ENCODE data around the gene RAB11A.

The RAB11A gene

GRCh38 chr15:65847989-65848388 is 21.3 kb upstream of the RAB11A start:
- TF ChIP-seq EZH2phosphoT487 (IDR thresholded peaks at IDR 0.05; ENCODE audit: low read depth) (no peak), CTCF (IDR thresholded peaks at IDR 0.05; ENCODE audit: low read depth, low read length) (no peak)
- Histone ChIP-seq H3K9ac (ENCODE audit: low read length) (no peak overlapping the region), H3K27me3 (ENCODE audit: low read depth, low read length) (peaks cover 17% of the 10 kb centered on the region), H3K79me2 (ENCODE audit: low read length) (no peaks in the 10 kb centered on the region), H3K4me2 (ENCODE audit: low read length) (no peak overlapping the region), H3K9me3 (ENCODE audit: insufficient read depth, low read length) (no peaks in the 10 kb centered on the region), H3K36me3 (replicated peaks; ENCODE audit: low read depth, low read length) (no peaks in the 10 kb centered on the region), H3K4me1 (ENCODE audit: low read length) (no peaks in the 10 kb centered on the region), H3K27ac (ENCODE audit: low read length) (no peak overlapping the region), H4K20me1 (ENCODE audit: insufficient read depth, low read length) (no peaks in the 10 kb centered on the region), H3K4me3 (ENCODE audit: low read length) (no peak overlapping the region), H2AFZ (ENCODE audit: low read depth, low read length) (no peak overlapping the region)

- Histone ChIP-seq H3K4me1 (ENCODE audit: low read length) (no peaks in the 10 kb centered on the region), H3K4me2 (ENCODE audit: low read length) (no peak overlapping the region), H3K9me3 (ENCODE audit: insufficient read depth, low read length) (no peaks in the 10 kb centered on the region), H3K4me3 (ENCODE audit: low read length) (no peak overlapping the region), H4K20me1 (ENCODE audit: insufficient read depth, low read length) (no peaks in the 10 kb centered on the region), H3K79me2 (ENCODE audit: low read length) (no peaks in the 10 kb centered on the region), H3K9ac (ENCODE audit: low read length) (no peak overlapping the region), H3K27ac (ENCODE audit: low read length) (no peak overlapping the region), H3K36me3 (replicated peaks; ENCODE audit: low read depth, low read length) (no peaks in the 10 kb centered on the region), H3K27me3 (ENCODE audit: low read depth, low read length) (peaks cover 13% of the 10 kb centered on the region; the same call in 1 of the 2 replicates), H2AFZ (ENCODE audit: low read depth, low read length) (no peak overlapping the region)
- no peak for TF ChIP-seq EZH2phosphoT487 (IDR thresholded peaks at IDR 0.05; ENCODE audit: low read depth)
Measured at GRCh38 chr15:65851981-65852380, 17.3 kb upstream of the RAB11A start.

GRCh38 chr15:65856821-65857455 is 12.4 kb upstream of the RAB11A start:
- Histone ChIP-seq H2AFZ (ENCODE audit: low read depth, low read length) (0 out of 2 replicates have a peak overlapping the region, but pooled peaks have one; percentile 4), H3K4me3 (ENCODE audit: low read length) (no peak overlapping the region), H3K4me2 (ENCODE audit: low read length) (no peak overlapping the region), H3K4me1 (ENCODE audit: low read length) (no peaks in the 10 kb centered on the region), H3K9me3 (ENCODE audit: insufficient read depth, low read length) (no peaks in the 10 kb centered on the region), H3K27me3 (ENCODE audit: low read depth, low read length) (peaks cover 13% of the 10 kb centered on the region; the same call in 1 of the 2 replicates), H4K20me1 (ENCODE audit: insufficient read depth, low read length) (no peaks in the 10 kb centered on the region), H3K9ac (ENCODE audit: low read length) (no peak overlapping the region), H3K36me3 (replicated peaks; ENCODE audit: low read depth, low read length) (no peaks in the 10 kb centered on the region), H3K79me2 (ENCODE audit: low read length) (no peaks in the 10 kb centered on the region), H3K27ac (ENCODE audit: low read length) (no peak overlapping the region)
- TF ChIP-seq CTCF (IDR thresholded peaks at IDR 0.05; ENCODE audit: low read depth, low read length) = peak; percentile 92
- TF ChIP-seq EZH2phosphoT487 (IDR thresholded peaks at IDR 0.05; ENCODE audit: low read depth) = no peak

GRCh38 chr15:65857718-65858402 is 11.4 kb upstream of the RAB11A start:
- Histone ChIP-seq H3K9me3 (ENCODE audit: insufficient read depth, low read length) (no peaks in the 10 kb centered on the region), H3K9ac (ENCODE audit: low read length) (no peak overlapping the region), H3K4me1 (ENCODE audit: low read length) (peaks cover 4% of the 10 kb centered on the region), H3K27me3 (ENCODE audit: low read depth, low read length) (peaks cover 14% of the 10 kb centered on the region; the same call in 1 of the 2 replicates), H3K79me2 (ENCODE audit: low read length) (no peaks in the 10 kb centered on the region), H3K27ac (ENCODE audit: low read length) (no peak overlapping the region), H3K4me3 (ENCODE audit: low read length) (no peak overlapping the region), H3K36me3 (replicated peaks; ENCODE audit: low read depth, low read length) (no peaks in the 10 kb centered on the region), H2AFZ (ENCODE audit: low read depth, low read length) (no peak overlapping the region), H3K4me2 (ENCODE audit: low read length) (no peak overlapping the region), H4K20me1 (ENCODE audit: insufficient read depth, low read length) (no peaks in the 10 kb centered on the region)
- TF ChIP-seq CTCF (IDR thresholded peaks at IDR 0.05; ENCODE audit: low read depth, low read length) (no peak), EZH2phosphoT487 (IDR thresholded peaks at IDR 0.05; ENCODE audit: low read depth) (no peak)
